ENCODE results near the gene CNTNAP2.

GRCh38 chr7:146768957-146769356, 652.4 kb downstream of the CNTNAP2 start:
- no peak for TF ChIP-seq POLR2A (IDR thresholded peaks at IDR 0.05; ENCODE audit: low read depth, low read length)
- no peak for TF ChIP-seq POLR2AphosphoS5 (IDR thresholded peaks at IDR 0.05; ENCODE audit: low read depth, low read length)
- TF ChIP-seq TAF1 (IDR thresholded peaks at IDR 0.05; ENCODE audit: low read depth, low read length) = no peak
- no peak for TF ChIP-seq PAX5 (IDR thresholded peaks at IDR 0.05; ENCODE audit: insufficient read depth, low read length, severe bottlenecking)
- no peak for TF ChIP-seq SPI1 (IDR thresholded peaks at IDR 0.05; ENCODE audit: low read depth, low read length)
